HL-60 (cell line): ENCODE results near the gene TMEM44.

ENCODE experiments used
- DNase-seq, 2 experiments: peaks; one replicate each; pipeline ENCODE4 v3.0.0-alpha.2; 2010 to 2020; ENCODE audit warnings: low read depth in 1 of 2, low spot score in 1 of 2
- H3K27ac ChIP-seq: fragments of 250-450 bp; sonication (Bioruptor Pico); replicated peaks from 2 replicates; pipeline ENCODE4 v1.5.1; 2020; ENCODE audit warnings: mild to moderate bottlenecking, moderate library complexity
- H3K27me3 ChIP-seq: fragments of 250-450 bp; sonication (Bioruptor Pico); 2 replicates; pipeline ENCODE4 v1.5.1; 2021; ENCODE audit warnings: mild to moderate bottlenecking, moderate library complexity; ENCODE audit not compliant: insufficient read depth, poor library complexity, severe bottlenecking
- H3K4me3 ChIP-seq: replicated peaks from 2 replicates; pipeline ENCODE4 v1.5.1; 2011; ENCODE audit warnings: mild to moderate bottlenecking, control low read depth, low read length; ENCODE audit not compliant: insufficient read depth
- CTCF ChIP-seq: IDR thresholded peaks from one replicate; pipeline ENCODE4 v1.5.1; 2011; ENCODE audit warnings: low read length, control low read depth, inconsistent platforms; ENCODE audit not compliant: insufficient read depth
- GABPA ChIP-seq: IDR thresholded peaks from 2 replicates; pipeline ENCODE4 v1.6.1; 2012; ENCODE audit warnings: low read depth
- POLR2AphosphoS5 ChIP-seq: IDR thresholded peaks from 2 replicates; pipeline ENCODE4 v1.6.1; 2012; ENCODE audit warnings: low read depth
- REST ChIP-seq: IDR thresholded peaks from 2 replicates; pipeline ENCODE4 v1.6.1; 2012; ENCODE audit warnings: low read depth; ENCODE audit not compliant: insufficient replicate concordance
- SPI1 ChIP-seq: IDR thresholded peaks from 2 replicates; pipeline ENCODE4 v1.6.1; 2012; ENCODE audit warnings: low read depth, mild to moderate bottlenecking, borderline replicate concordance

The TMEM44 gene

DNA sequence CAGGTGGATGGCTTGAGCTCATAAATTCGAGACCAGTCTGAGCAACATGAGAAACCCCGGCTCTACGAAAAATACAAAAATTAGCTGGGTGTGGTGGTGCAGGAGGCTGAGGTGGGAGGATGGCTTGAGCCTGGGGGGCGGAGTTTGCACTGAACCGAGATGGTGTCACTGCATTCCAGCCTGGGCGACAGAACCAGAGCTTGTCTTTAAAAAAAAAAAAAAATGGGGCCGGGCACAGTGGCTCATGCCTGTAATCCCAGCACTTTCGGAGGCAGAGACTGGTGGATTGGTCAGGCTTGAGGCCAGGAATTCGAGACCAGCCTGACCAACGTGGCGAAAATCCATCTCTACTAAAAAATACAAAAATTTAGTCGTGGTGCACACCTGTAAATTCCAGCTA lies 64.0 kb downstream of the TMEM44 start:
- no peaks in the 10 kb centered on the region for H3K27me3 ChIP-seq
- TF ChIP-seq POLR2AphosphoS5 (no peak), SPI1 (no peak), CTCF (no peak), REST (no peak), GABPA (no peak)
- H3K4me3 ChIP-seq, result no peak overlapping the region
- H3K27ac ChIP-seq, result no peak overlapping the region
- DNase-seq, result no peak

GRCh38 chr3:194565597-194566190 lies 67.5 kb downstream of the TMEM44 start:
- Histone ChIP-seq H3K4me3 (no peak overlapping the region), H3K27ac (no peak overlapping the region), H3K27me3 (no peaks in the 10 kb centered on the region)
- TF ChIP-seq POLR2AphosphoS5 (no peak), GABPA (no peak), SPI1 (no peak), CTCF (no peak), REST (no peak)
- DNase-seq, result no peak

DNA sequence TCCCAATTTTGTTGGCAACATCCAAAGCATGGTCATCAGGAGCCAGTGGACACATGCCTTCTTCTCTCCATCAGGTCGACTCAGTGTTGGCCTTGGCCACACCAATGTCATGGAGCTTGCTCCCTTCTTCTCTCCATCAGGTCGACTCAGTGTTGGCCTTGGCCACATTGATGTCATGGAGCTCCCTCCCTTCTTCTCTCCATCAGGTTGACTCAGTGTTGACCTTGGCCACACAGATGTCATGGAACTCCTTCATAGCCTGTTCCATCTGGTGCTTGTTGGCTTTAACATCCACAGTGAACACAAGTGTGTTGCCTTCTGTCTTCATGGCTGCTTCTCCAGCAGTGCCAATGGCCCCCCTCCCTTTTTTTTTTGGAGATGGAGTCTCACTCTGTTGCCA lies 70.2 kb downstream of the TMEM44 start:
- DNase-seq, result no peak
- Histone ChIP-seq H3K27ac (no peak overlapping the region), H3K27me3 (no peaks in the 10 kb centered on the region), H3K4me3 (no peak overlapping the region)
- no peak for TF ChIP-seq GABPA
- no peak for TF ChIP-seq REST
- no peak for TF ChIP-seq SPI1
- no peak for TF ChIP-seq CTCF
- TF ChIP-seq POLR2AphosphoS5, result no peak
